Measurements from ENCODE around the gene PACS2. TPM values are rescaled to one million over a fixed set of nuclear protein-coding genes. Genes with fewer than 3 reads are reported as not detected.

Gene PACS2
- total and polyA plus RNA-seq, 3 donors from 2014 or later = 99.2 to 174 (median 167) TPM

DNA sequence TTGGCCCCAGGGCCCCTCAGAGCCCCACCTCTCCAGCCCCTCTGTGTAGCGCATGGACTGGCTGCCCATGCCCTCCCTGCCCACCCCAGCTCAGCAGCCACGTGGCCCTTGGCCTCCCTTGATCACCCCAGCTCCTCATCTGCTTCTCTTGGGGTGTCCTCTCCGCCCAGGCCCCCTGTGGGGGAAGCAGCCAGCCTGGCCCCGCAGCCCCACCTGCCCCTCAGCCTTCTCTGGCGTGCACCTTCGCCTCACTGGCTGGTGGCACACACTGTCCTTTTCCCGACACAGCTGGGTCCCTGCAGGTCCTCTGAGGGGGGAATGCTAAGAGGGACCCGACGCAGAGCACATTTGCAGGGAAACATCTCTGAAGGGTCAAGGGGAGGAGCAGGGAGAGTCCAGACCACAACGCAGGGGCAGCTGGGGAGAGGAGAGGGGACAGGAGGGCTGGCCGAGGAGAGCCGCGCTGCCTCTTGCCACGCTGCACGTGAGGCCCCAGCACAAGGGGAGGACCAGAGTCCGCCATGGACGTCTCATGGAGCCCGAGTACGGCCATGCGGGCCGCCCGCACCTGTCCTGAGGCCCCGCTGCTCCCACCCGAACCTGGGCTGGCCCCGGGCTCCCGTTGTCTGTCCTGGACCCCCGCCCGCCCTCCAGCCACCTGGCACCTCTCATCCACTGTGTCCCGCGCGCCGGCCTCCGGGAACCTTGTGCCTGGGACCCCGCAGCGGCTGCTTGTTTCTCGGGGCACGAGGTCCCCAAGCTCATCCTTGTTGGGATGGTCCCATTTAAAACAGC is 36.1 kb downstream of the PACS2 start:
- no peaks in the 10 kb centered on the region for H3K4me1 ChIP-seq
- no peaks in the 10 kb centered on the region for H3K36me3 ChIP-seq (ENCODE audit: low read depth, missing control alignments)
- no peaks in the 10 kb centered on the region for H3K9me3 ChIP-seq
- no peak overlapping the region for H3K27ac ChIP-seq
- intact Hi-C loops (cut with DNase I; ENCODE audit: low total_unique reads) = loop anchor here (5.0 to 10.0 kb wide), 2 partner anchors 148 to 256 kb away; no protein-coding TSS in a partner anchor
- no peak for DNase-seq
- H3K4me3 ChIP-seq = no peak overlapping the region
- no peak for TF ChIP-seq POLR2A (IDR thresholded peaks at IDR 0.05)
- TF ChIP-seq, protein P1, sequence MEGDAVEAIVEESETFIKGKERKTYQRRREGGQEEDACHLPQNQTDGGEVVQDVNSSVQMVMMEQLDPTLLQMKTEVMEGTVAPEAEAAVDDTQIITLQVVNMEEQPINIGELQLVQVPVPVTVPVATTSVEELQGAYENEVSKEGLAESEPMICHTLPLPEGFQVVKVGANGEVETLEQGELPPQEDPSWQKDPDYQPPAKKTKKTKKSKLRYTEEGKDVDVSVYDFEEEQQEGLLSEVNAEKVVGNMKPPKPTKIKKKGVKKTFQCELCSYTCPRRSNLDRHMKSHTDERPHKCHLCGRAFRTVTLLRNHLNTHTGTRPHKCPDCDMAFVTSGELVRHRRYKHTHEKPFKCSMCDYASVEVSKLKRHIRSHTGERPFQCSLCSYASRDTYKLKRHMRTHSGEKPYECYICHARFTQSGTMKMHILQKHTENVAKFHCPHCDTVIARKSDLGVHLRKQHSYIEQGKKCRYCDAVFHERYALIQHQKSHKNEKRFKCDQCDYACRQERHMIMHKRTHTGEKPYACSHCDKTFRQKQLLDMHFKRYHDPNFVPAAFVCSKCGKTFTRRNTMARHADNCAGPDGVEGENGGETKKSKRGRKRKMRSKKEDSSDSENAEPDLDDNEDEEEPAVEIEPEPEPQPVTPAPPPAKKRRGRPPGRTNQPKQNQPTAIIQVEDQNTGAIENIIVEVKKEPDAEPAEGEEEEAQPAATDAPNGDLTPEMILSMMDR (IDR thresholded peaks at IDR 0.05) = no peak
- 92 to 94% methylated on average over 22 to 37 of the region's 37 CpGs for WGBS, 2 donors
- H3K27me3 ChIP-seq = no peaks in the 10 kb centered on the region

GRCh38 chr14:105351410-105351809 is 36.9 kb downstream of the PACS2 start:
- no peak overlapping the region for H3K27ac ChIP-seq
- H3K36me3 ChIP-seq (ENCODE audit: low read depth, missing control alignments) = no peaks in the 10 kb centered on the region
- intact Hi-C loops (cut with DNase I; ENCODE audit: low total_unique reads) = loop anchor here (5.0 to 10.0 kb wide), 2 partner anchors 149 to 257 kb away; no protein-coding TSS in a partner anchor

GRCh38 chr14:105351920-105352851 is 37.6 kb downstream of the PACS2 start:
- intact Hi-C loops (cut with DNase I; ENCODE audit: low total_unique reads) = loop anchor here (5.0 to 10.0 kb wide), 2 partner anchors 150 to 257 kb away; no protein-coding TSS in a partner anchor
- H3K27me3 ChIP-seq = no peaks in the 10 kb centered on the region
- 68 to 77% methylated on average over 16 to 25 of the region's 26 CpGs for WGBS, 2 donors
- no peak overlapping the region for H3K4me3 ChIP-seq
- H3K36me3 ChIP-seq (ENCODE audit: low read depth, missing control alignments) = no peaks in the 10 kb centered on the region
- no peak overlapping the region for H3K27ac ChIP-seq
- TF ChIP-seq, protein P1 (IDR thresholded peaks at IDR 0.05) = peak; percentile 56 to 85 (median 71)
- TF ChIP-seq POLR2A (IDR thresholded peaks at IDR 0.05) = no peak
- H3K4me1 ChIP-seq = no peaks in the 10 kb centered on the region
- H3K9me3 ChIP-seq = no peaks in the 10 kb centered on the region
- DNase-seq = peak; percentile 85

More at GRCh38 chr14:105351410-105351809, 36.9 kb downstream of the PACS2 start:
- TF ChIP-seq, protein P1 (IDR thresholded peaks at IDR 0.05) = no peak
- no peak for TF ChIP-seq POLR2A (IDR thresholded peaks at IDR 0.05)
- H3K27me3 ChIP-seq = no peaks in the 10 kb centered on the region
- no peak for DNase-seq
- no peak overlapping the region for H3K4me3 ChIP-seq
- H3K9me3 ChIP-seq = no peaks in the 10 kb centered on the region
- no peaks in the 10 kb centered on the region for H3K4me1 ChIP-seq
- 90 to 92% methylated on average over 3 of the region's 3 CpGs for WGBS, 2 donors

- Histone ChIP-seq H3K27ac (no peak overlapping the region), H3K36me3 (ENCODE audit: low read depth, missing control alignments) (no peaks in the 10 kb centered on the region), H3K9me3 (no peaks in the 10 kb centered on the region), H3K4me1 (no peaks in the 10 kb centered on the region), H3K27me3 (no peaks in the 10 kb centered on the region), H3K4me3 (no peak overlapping the region)
- TF ChIP-seq POLR2A (IDR thresholded peaks at IDR 0.05) = no peak
- TF ChIP-seq, protein P1 (IDR thresholded peaks at IDR 0.05) = no peak
- no peak for DNase-seq
- intact Hi-C loops (cut with DNase I; ENCODE audit: low total_unique reads) = loop anchor here (5.0 to 10.0 kb wide), 2 partner anchors 151 to 258 kb away; no protein-coding TSS in a partner anchor
- 94 to 100% methylated on average over 2 to 3 of the region's 10 CpGs for WGBS, 2 donors
Measured at GRCh38 chr14:105353136-105353535, 38.6 kb downstream of the PACS2 start.

All from testis (tissue), 3 donors.